ENCODE data around the gene DLGAP1.

DLGAP1 gene

DNA sequence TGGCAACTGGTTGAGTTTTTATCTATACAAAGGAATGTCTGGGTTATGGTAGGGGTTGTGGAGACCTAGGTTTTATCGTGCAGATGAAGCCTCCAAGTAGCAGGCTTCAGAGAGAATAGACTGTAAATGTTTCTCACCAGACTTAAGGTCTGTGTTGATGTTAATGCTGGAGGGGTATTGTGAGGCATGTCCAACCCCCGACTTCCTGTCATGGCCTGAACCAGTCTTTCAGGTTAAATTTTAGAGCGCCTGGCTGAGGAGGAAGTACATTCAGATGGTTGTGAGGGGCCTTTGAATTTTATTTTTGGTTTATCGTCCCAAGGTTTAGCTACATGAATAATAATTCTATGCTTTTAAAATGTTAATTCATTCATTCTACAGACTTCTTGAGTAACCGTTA lies 435.1 kb downstream of the DLGAP1 start:
- Histone ChIP-seq H3K9me3 (ENCODE audit: insufficient read depth, low read length) (no peaks in the 10 kb centered on the region), H3K4me1 (ENCODE audit: low read length) (peaks cover 14% of the 10 kb centered on the region), H3K27me3 (ENCODE audit: low read depth, low read length) (no peaks in the 10 kb centered on the region), H3K9ac (ENCODE audit: low read length) (no peak overlapping the region), H3K36me3 (replicated peaks; ENCODE audit: low read depth, low read length) (no peaks in the 10 kb centered on the region), H4K20me1 (ENCODE audit: insufficient read depth, low read length) (no peaks in the 10 kb centered on the region), H3K4me2 (ENCODE audit: low read length) (no peak overlapping the region), H3K4me3 (ENCODE audit: low read length) (no peak overlapping the region), H3K27ac (ENCODE audit: low read length) (no peak overlapping the region), H3K79me2 (ENCODE audit: low read length) (no peaks in the 10 kb centered on the region), H2AFZ (ENCODE audit: low read depth, low read length) (no peak overlapping the region)
- no peak for TF ChIP-seq EZH2phosphoT487 (IDR thresholded peaks at IDR 0.05; ENCODE audit: low read depth)
- TF ChIP-seq, protein P1, sequence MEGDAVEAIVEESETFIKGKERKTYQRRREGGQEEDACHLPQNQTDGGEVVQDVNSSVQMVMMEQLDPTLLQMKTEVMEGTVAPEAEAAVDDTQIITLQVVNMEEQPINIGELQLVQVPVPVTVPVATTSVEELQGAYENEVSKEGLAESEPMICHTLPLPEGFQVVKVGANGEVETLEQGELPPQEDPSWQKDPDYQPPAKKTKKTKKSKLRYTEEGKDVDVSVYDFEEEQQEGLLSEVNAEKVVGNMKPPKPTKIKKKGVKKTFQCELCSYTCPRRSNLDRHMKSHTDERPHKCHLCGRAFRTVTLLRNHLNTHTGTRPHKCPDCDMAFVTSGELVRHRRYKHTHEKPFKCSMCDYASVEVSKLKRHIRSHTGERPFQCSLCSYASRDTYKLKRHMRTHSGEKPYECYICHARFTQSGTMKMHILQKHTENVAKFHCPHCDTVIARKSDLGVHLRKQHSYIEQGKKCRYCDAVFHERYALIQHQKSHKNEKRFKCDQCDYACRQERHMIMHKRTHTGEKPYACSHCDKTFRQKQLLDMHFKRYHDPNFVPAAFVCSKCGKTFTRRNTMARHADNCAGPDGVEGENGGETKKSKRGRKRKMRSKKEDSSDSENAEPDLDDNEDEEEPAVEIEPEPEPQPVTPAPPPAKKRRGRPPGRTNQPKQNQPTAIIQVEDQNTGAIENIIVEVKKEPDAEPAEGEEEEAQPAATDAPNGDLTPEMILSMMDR (IDR thresholded peaks at IDR 0.05; ENCODE audit: low read depth, low read length): no peak

DNA sequence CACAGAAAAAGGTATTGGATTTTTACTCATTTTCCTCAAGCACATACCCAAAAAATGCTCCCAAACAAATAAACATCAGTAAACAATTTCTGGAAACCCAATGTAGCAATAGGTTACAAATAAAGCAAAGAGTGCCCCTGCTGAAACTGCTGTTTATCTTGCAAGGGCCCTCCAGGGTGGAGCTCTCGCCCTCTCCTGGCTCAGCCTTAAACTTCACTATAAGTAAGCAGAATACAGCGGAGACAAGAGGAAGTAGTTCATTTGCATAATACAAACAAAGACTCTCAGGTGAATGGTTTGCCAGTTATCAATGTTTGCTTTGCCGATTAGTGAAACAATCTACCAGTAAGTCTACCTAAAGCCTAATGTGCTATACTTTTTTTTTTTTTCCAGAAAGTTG lies 437.6 kb downstream of the DLGAP1 start:
- no peak overlapping the region for H3K27ac ChIP-seq (ENCODE audit: low read length)
- no peaks in the 10 kb centered on the region for H4K20me1 ChIP-seq (ENCODE audit: insufficient read depth, low read length)
- TF ChIP-seq EZH2phosphoT487 (IDR thresholded peaks at IDR 0.05; ENCODE audit: low read depth): no peak
- TF ChIP-seq, protein P1 (IDR thresholded peaks at IDR 0.05; ENCODE audit: low read depth, low read length): peak; percentile 31
- H3K4me2 ChIP-seq (ENCODE audit: low read length): no peak overlapping the region
- peaks cover 14% of the 10 kb centered on the region for H3K4me1 ChIP-seq (ENCODE audit: low read length)
- no peaks in the 10 kb centered on the region for H3K9me3 ChIP-seq (ENCODE audit: insufficient read depth, low read length)
- no peaks in the 10 kb centered on the region for H3K79me2 ChIP-seq (ENCODE audit: low read length)
- H3K27me3 ChIP-seq (ENCODE audit: low read depth, low read length): no peaks in the 10 kb centered on the region
- no peak overlapping the region for H2AFZ ChIP-seq (ENCODE audit: low read depth, low read length)
- H3K4me3 ChIP-seq (ENCODE audit: low read length): no peak overlapping the region
- H3K36me3 ChIP-seq (replicated peaks; ENCODE audit: low read depth, low read length): no peaks in the 10 kb centered on the region
- H3K9ac ChIP-seq (ENCODE audit: low read length): no peak overlapping the region

DNA sequence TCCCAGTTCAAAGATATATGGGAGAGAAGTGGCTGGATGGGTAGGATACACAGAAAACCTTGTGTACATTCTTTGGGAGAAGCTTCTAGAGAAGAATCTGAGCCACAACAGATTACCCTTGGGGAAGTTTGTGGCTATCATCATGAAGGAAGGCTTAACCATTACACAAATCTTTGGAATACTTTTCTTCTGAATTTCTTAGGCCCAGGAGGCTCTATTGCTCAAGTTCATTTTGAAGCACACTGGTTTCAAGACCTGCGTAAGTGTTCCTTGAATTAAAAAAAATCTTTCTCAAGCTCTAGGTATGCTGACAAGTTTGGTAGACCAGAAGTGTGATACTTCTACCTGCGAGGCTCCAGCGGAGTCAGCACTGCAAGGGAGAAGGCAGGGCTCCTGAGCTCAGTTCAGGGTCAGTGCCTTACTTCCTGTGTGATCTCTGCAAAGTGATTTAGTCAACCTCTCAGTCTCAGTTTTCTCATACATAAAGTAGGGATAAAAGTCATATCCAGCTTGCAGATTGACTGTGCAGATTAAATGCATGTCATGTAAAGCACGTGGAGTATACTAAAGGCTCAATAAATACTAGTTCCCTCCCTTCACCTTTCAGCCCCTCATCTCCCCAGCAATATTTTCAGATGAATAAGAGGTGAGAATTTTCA lies 438.6 kb downstream of the DLGAP1 start:
- no peak overlapping the region for H2AFZ ChIP-seq (ENCODE audit: low read depth, low read length)
- H3K4me3 ChIP-seq (ENCODE audit: low read length): no peak overlapping the region
- H3K9me3 ChIP-seq (ENCODE audit: insufficient read depth, low read length): no peaks in the 10 kb centered on the region
- no peaks in the 10 kb centered on the region for H3K36me3 ChIP-seq (replicated peaks; ENCODE audit: low read depth, low read length)
- H4K20me1 ChIP-seq (ENCODE audit: insufficient read depth, low read length): no peaks in the 10 kb centered on the region
- H3K27ac ChIP-seq (ENCODE audit: low read length): no peak overlapping the region
- H3K4me2 ChIP-seq (ENCODE audit: low read length): no peak overlapping the region
- no peaks in the 10 kb centered on the region for H3K27me3 ChIP-seq (ENCODE audit: low read depth, low read length)
- TF ChIP-seq EZH2phosphoT487 (IDR thresholded peaks at IDR 0.05; ENCODE audit: low read depth): no peak
- TF ChIP-seq, protein P1 (IDR thresholded peaks at IDR 0.05; ENCODE audit: low read depth, low read length): no peak
- no peaks in the 10 kb centered on the region for H3K79me2 ChIP-seq (ENCODE audit: low read length)
- H3K9ac ChIP-seq (ENCODE audit: low read length): no peak overlapping the region
- peaks cover 14% of the 10 kb centered on the region for H3K4me1 ChIP-seq (ENCODE audit: low read length)

DNA sequence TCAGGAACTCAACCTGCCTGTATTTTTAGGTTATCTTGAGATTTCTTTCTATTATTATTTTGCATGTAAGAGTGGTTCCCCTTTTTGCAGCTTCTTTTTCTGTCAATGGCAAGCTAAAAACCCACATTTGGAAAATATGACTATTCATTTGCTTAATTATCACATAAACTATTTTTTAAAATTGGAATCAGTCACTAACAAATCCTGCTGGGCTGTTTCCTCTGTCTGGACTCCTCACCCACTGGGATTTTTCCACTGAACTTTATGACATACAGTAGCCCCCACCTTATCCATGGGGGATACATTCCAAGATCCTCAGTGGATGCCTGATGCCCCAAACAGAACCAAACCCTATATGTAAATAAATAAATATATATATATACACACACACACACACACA lies 447.3 kb downstream of the DLGAP1 start:
- no peak for TF ChIP-seq EZH2phosphoT487 (IDR thresholded peaks at IDR 0.05; ENCODE audit: low read depth)
- TF ChIP-seq, protein P1 (IDR thresholded peaks at IDR 0.05; ENCODE audit: low read depth, low read length): no peak
- H3K4me3 ChIP-seq (ENCODE audit: low read length): no peak overlapping the region
- H3K79me2 ChIP-seq (ENCODE audit: low read length): no peaks in the 10 kb centered on the region
- no peaks in the 10 kb centered on the region for H3K9me3 ChIP-seq (ENCODE audit: insufficient read depth, low read length)
- H3K4me2 ChIP-seq (ENCODE audit: low read length): no peak overlapping the region
- H3K27me3 ChIP-seq (ENCODE audit: low read depth, low read length): peaks cover 9% of the 10 kb centered on the region
- no peaks in the 10 kb centered on the region for H3K4me1 ChIP-seq (ENCODE audit: low read length)
- H3K27ac ChIP-seq (ENCODE audit: low read length): no peak overlapping the region
- H2AFZ ChIP-seq (ENCODE audit: low read depth, low read length): no peak overlapping the region
- no peaks in the 10 kb centered on the region for H3K36me3 ChIP-seq (replicated peaks; ENCODE audit: low read depth, low read length)
- no peaks in the 10 kb centered on the region for H4K20me1 ChIP-seq (ENCODE audit: insufficient read depth, low read length)
- H3K9ac ChIP-seq (ENCODE audit: low read length): no peak overlapping the region
